Smooth muscle cell (in vitro differentiated cells): ENCODE results near the gene TRMU. TPM values are rescaled to one million over a fixed set of nuclear protein-coding genes. Genes with fewer than 3 reads are reported as not detected.

Source experiments
- DNase-seq: peaks from one replicate; lab custom pipeline; 2025; ENCODE audit not compliant: unreplicated experiment; lab: John Stamatoyannopoulos, UW
- H2AFZ ChIP-seq: fragments of 200-600 bp; sonication (generic); 2 replicates; pipeline ENCODE4 v1.6.0; 2016; ENCODE audit warnings: antibody characterized with exemption, low read depth, mild to moderate bottlenecking
- H3F3A ChIP-seq: fragments of 200-600 bp; sonication (generic); 2 replicates; pipeline ENCODE4 v1.6.0; 2017; ENCODE audit warnings: antibody characterized with exemption, low read depth
- H3K27ac ChIP-seq: fragments of 200-600 bp; sonication (generic); 2 replicates; pipeline ENCODE4 v1.5.1; 2016; ENCODE audit warnings: low read depth, mild to moderate bottlenecking
- H3K27me3 ChIP-seq: fragments of 200-600 bp; sonication (generic); 2 replicates; pipeline ENCODE4 v1.6.1; 2016; ENCODE audit warnings: low read depth, mild to moderate bottlenecking
- H3K36me3 ChIP-seq: fragments of 200-600 bp; sonication (generic); 2 replicates; pipeline ENCODE4 v1.5.1; 2016; ENCODE audit warnings: low read depth
- H3K4me1 ChIP-seq: fragments of 200-600 bp; sonication (generic); 2 replicates; pipeline ENCODE4 v1.5.1; 2016; ENCODE audit warnings: low read depth
- H3K4me2 ChIP-seq: fragments of 200-600 bp; sonication (generic); 2 replicates; pipeline ENCODE4 v1.6.0; 2016; ENCODE audit warnings: mild to moderate bottlenecking
- H3K4me3 ChIP-seq: fragments of 200-600 bp; sonication (generic); 2 replicates; pipeline ENCODE4 v1.5.1; 2016; ENCODE audit warnings: mild to moderate bottlenecking
- H3K79me2 ChIP-seq: fragments of 200-600 bp; sonication (generic); 2 replicates; pipeline ENCODE4 v1.6.0; 2016; ENCODE audit warnings: low read depth, mild to moderate bottlenecking
- H3K9ac ChIP-seq: fragments of 200-600 bp; sonication (generic); 2 replicates; pipeline ENCODE4 v1.6.0; 2016; ENCODE audit warnings: low read depth
- H3K9me3 ChIP-seq: fragments of 200-600 bp; sonication (generic); replicated peaks from 2 replicates; pipeline ENCODE4 v1.5.1; 2016; ENCODE audit warnings: low read depth
- H4K20me1 ChIP-seq: fragments of 200-600 bp; sonication (generic); 2 replicates; pipeline ENCODE4 v1.6.0; 2016; ENCODE audit warnings: low read depth
- CTCF ChIP-seq: fragments of 200-600 bp; sonication (generic); IDR thresholded peaks from 2 replicates; pipeline ENCODE4 v1.5.1; 2017; ENCODE audit warnings: borderline replicate concordance, mild to moderate bottlenecking, antibody characterized with exemption; ENCODE audit not compliant: insufficient read depth, poor library complexity, severe bottlenecking
- WGBS: methylation state at CpG from one replicate; pipeline ENCODE4 v1.1.7; 2016; ENCODE audit warnings: low lambda C conversion rate; 5-methylcytosine and 5-hydroxymethylcytosine counted together
- polyA plus RNA-seq: library from polyadenylated mRNA; unstranded; fragments of >200 nt; fragmentation: Nextera tagmentation; extraction: Ambion mirVana; gene quantifications from 2 replicates; pipeline ENCODE4 v1.2.1, GENCODE V29; 2016
- total RNA-seq: library from RNA; depleted of rRNA; stranded (reverse); fragments of >200 nt; gene quantifications from 2 replicates; pipeline ENCODE4 v1.2.3, GENCODE V29; 2014

TRMU gene
- total and polyA plus RNA-seq, 2 experiments from 2014 or later = 15.8 to 20.5 TPM

GRCh38 chr22:46354993-46355305, 19.4 kb downstream of the TRMU start:
- Histone ChIP-seq H3K9me3 (no peaks in the 10 kb centered on the region), H3K27ac (no peak overlapping the region), H3K4me3 (no peak overlapping the region), H4K20me1 (peaks cover 50% of the 10 kb centered on the region), H2AFZ (no peak overlapping the region), H3K4me1 (no peaks in the 10 kb centered on the region), H3K27me3 (no peaks in the 10 kb centered on the region), H3K9ac (no peak overlapping the region), H3K4me2 (no peak overlapping the region), H3K79me2 (no peaks in the 10 kb centered on the region), H3K36me3 (peaks cover 3% of the 10 kb centered on the region), H3F3A (no peaks in the 10 kb centered on the region)
- no peak for TF ChIP-seq CTCF
- WGBS = 95% methylated on average over 7 of the region's 7 CpGs
- DNase-seq = no peak

DNA sequence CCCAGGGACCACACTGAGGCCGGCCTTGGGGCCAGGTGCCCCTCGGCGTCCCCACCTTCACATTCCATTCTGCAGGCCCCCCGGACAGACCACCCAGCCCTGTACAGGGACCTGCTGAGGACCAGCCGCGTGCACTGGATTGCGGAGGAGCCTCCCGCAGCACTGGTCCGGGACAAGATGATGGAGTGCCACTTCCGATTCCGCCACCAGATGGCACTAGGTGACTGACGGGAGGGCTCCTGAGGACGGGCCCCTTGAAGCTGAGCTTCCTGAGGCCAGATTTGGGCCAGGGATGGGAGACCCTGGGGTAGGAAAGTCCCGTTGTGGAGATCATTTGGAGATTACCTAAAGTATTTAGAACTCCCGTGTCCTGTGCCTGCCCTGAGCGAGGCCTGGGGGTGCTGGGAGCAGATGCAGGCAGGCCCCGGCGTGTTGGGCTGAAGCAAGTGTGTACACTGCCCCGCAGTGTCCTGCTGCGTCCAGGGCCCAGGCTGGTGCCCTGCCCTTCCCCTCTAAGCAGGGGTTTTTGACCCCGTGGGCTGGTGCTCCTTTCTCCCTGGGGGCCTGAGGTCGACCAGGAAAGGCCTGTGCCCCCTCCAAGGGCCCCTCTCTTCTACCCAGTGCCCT, 20.0 kb downstream of the TRMU start:
- Histone ChIP-seq H3K27me3 (no peaks in the 10 kb centered on the region), H2AFZ (no peak overlapping the region), H3K9ac (no peak overlapping the region), H3K4me2 (no peak overlapping the region), H3K4me3 (no peak overlapping the region), H3K9me3 (no peaks in the 10 kb centered on the region), H3K36me3 (no peaks in the 10 kb centered on the region), H3F3A (no peaks in the 10 kb centered on the region), H4K20me1 (peaks cover 45% of the 10 kb centered on the region), H3K27ac (no peak overlapping the region), H3K79me2 (no peaks in the 10 kb centered on the region), H3K4me1 (no peaks in the 10 kb centered on the region)
- WGBS = 66% methylated on average over 22 of the region's 22 CpGs
- TF ChIP-seq CTCF = peak; percentile 78
- peak; percentile 11 for DNase-seq

DNA sequence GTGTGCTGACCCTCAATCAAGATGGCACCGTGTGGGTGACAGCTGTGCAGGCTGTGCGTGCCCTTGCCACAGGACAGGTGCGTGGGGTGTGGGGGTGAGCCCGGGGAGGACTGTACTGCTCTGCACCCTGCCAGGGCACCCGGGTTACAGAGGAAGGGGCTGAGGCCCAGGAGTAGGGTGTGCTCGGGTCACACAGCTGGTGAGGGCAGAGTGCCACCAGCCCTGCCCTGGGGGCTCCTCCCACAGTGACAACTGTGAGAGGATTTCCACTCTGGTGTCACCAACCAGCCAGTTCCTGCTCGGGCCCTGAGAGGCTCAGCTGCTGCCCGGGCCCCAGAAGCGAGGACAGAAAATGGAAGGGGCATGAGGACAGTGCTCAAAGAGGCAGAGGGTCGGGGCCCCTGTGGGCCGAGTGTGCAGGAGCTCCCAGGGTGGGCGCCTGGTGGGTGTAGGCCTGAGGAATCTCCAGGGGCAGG, 20.5 kb downstream of the TRMU start:
- H3F3A ChIP-seq = no peaks in the 10 kb centered on the region
- no peaks in the 10 kb centered on the region for H3K36me3 ChIP-seq
- no peak overlapping the region for H3K4me3 ChIP-seq
- no peaks in the 10 kb centered on the region for H3K79me2 ChIP-seq
- TF ChIP-seq CTCF = no peak
- H3K27ac ChIP-seq = no peak overlapping the region
- no peak for DNase-seq
- no peaks in the 10 kb centered on the region for H3K27me3 ChIP-seq
- no peak overlapping the region for H3K4me2 ChIP-seq
- H3K9me3 ChIP-seq = no peaks in the 10 kb centered on the region
- peaks cover 41% of the 10 kb centered on the region for H4K20me1 ChIP-seq
- no peak overlapping the region for H2AFZ ChIP-seq
- H3K9ac ChIP-seq = no peak overlapping the region
- H3K4me1 ChIP-seq = no peaks in the 10 kb centered on the region
- WGBS = 97% methylated on average over 12 of the region's 12 CpGs
